Measurements from ENCODE around the gene CRX. TPM values are rescaled to one million over a fixed set of nuclear protein-coding genes. Genes with fewer than 3 reads are reported as not detected.
"Not testable (repeated sequence)": the region's sequence is repeated elsewhere in the genome, so short reads cannot be mapped to it uniquely, and the experiment has no call there.

The CRX gene
- total RNA-seq, 1 donor from 2014 or later: not detected

DNA sequence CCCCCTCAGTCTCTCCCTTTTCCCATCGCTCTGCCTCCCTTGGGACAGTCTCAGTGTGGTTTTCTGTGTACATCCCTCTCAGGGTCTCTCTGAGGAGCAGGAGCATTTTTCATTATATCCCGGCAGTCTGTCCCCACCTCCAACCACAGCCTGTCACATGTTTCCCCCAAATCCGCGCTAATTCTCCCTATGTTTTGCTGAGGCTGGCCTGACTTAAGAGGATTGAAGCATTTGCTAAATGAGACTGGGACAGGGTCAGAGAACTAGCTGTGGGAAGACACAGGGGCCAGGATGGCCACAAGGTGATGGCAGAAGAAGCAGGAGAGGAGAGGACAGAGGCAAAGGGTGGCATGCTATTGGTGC lies 22.9 kb upstream of the CRX start:
- Mint-ChIP-seq H3K9me3 (ENCODE audit: unreplicated experiment) (no peaks in the 10 kb centered on the region), H3K4me1 (ENCODE audit: unreplicated experiment) (no peaks in the 10 kb centered on the region), H3K36me3 (ENCODE audit: unreplicated experiment) (no peaks in the 10 kb centered on the region), H3K27me3 (ENCODE audit: unreplicated experiment) (peaks cover 13% of the 10 kb centered on the region), H3K27ac (ENCODE audit: unreplicated experiment) (no peak overlapping the region), H3K4me3 (ENCODE audit: unreplicated experiment) (no peak overlapping the region)
- DNase-seq (ENCODE audit: extremely low spot score, unreplicated experiment): no peak
- TF ChIP-seq, protein P1, sequence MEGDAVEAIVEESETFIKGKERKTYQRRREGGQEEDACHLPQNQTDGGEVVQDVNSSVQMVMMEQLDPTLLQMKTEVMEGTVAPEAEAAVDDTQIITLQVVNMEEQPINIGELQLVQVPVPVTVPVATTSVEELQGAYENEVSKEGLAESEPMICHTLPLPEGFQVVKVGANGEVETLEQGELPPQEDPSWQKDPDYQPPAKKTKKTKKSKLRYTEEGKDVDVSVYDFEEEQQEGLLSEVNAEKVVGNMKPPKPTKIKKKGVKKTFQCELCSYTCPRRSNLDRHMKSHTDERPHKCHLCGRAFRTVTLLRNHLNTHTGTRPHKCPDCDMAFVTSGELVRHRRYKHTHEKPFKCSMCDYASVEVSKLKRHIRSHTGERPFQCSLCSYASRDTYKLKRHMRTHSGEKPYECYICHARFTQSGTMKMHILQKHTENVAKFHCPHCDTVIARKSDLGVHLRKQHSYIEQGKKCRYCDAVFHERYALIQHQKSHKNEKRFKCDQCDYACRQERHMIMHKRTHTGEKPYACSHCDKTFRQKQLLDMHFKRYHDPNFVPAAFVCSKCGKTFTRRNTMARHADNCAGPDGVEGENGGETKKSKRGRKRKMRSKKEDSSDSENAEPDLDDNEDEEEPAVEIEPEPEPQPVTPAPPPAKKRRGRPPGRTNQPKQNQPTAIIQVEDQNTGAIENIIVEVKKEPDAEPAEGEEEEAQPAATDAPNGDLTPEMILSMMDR (IDR thresholded peaks at IDR 0.05): no peak

DNA sequence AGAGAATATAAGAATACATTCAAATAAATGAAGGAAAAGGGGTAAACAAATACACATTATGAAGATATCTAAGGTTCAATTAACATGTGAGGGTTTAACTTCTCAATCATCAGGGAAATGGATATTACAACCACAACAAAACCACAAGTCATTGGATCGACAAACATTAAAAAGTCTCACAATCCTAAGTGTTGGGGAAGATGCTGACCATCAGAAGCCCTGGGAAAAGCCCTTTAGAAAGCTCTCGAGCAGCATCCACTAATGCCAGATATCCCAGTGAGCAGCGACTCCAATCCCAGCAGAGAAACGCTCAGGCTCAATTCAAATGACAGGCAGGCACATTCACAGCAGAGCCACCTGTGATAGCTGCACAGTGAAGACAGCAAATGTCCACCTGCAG lies 20.5 kb upstream of the CRX start:
- TF ChIP-seq, protein P1 (IDR thresholded peaks at IDR 0.05): no peak
- no peaks in the 10 kb centered on the region for H3K9me3 Mint-ChIP-seq (ENCODE audit: unreplicated experiment)
- H3K36me3 Mint-ChIP-seq (ENCODE audit: unreplicated experiment): no peaks in the 10 kb centered on the region
- H3K4me3 Mint-ChIP-seq (ENCODE audit: unreplicated experiment): no peak overlapping the region
- H3K27me3 Mint-ChIP-seq (ENCODE audit: unreplicated experiment): peaks cover 9% of the 10 kb centered on the region
- no peak for DNase-seq (ENCODE audit: extremely low spot score, unreplicated experiment)
- no peak overlapping the region for H3K27ac Mint-ChIP-seq (ENCODE audit: unreplicated experiment)
- H3K4me1 Mint-ChIP-seq (ENCODE audit: unreplicated experiment): no peaks in the 10 kb centered on the region

DNA sequence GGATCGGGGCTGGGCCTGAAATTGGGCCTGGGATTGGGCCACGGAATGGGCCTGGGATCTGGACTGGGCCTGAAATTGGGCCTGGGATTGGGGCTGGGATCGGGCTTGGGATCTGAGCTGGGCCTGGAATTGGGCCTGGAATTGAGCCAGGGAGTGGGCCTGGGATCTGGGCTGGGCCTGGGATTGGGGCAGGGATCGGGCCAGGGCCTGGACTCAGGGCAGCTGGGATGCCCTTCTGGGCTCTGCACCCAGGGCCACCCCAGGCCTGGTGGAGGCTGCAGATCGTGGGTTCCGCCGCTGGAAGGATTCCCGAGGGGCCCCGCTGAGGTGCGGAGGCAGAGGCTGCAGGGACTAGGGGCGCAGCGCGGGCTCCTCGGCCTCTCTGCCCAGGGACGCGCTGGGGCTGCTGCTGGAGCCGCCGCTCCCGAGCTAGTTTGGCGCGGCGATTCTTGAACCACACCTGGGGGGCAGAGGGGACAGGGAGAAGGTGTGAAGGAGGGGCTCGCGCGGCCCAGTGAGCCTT lies 19.2 kb upstream of the CRX start:
- Mint-ChIP-seq H3K4me3 (ENCODE audit: unreplicated experiment) (no peak overlapping the region), H3K4me1 (ENCODE audit: unreplicated experiment) (no peaks in the 10 kb centered on the region), H3K27me3 (ENCODE audit: unreplicated experiment) (peaks cover 9% of the 10 kb centered on the region), H3K36me3 (ENCODE audit: unreplicated experiment) (no peaks in the 10 kb centered on the region), H3K9me3 (ENCODE audit: unreplicated experiment) (no peaks in the 10 kb centered on the region), H3K27ac (ENCODE audit: unreplicated experiment) (no peak overlapping the region)
- DNase-seq (ENCODE audit: extremely low spot score, unreplicated experiment): no peak
- TF ChIP-seq, protein P1 (IDR thresholded peaks at IDR 0.05): no peak

DNA sequence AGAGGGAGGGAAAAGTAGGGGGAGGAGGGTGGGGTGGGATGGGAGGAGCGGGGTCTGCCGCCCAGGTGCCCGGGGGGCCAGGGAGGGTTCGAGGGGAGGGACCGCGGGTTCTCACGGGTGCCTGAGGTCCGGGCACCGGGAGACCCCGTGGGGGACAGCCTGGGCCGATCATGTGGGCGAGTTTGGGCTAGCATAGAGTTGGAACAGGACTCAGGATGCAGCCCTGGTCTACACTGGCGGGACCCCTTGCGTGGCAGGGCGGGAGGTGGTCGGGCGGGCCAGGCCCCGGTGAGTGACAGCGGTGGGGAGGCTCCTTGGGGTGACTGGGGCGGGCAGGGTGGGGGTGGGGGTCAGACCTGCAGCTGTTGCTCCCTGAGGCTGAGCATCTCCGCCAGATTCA lies 18.6 kb upstream of the CRX start:
- not testable (repeated sequence) for DNase-seq (ENCODE audit: extremely low spot score, unreplicated experiment); H3K36me3 Mint-ChIP-seq (ENCODE audit: unreplicated experiment); H3K9me3 Mint-ChIP-seq (ENCODE audit: unreplicated experiment); H3K27ac Mint-ChIP-seq (ENCODE audit: unreplicated experiment); H3K4me3 Mint-ChIP-seq (ENCODE audit: unreplicated experiment); H3K27me3 Mint-ChIP-seq (ENCODE audit: unreplicated experiment); H3K4me1 Mint-ChIP-seq (ENCODE audit: unreplicated experiment)

DNA sequence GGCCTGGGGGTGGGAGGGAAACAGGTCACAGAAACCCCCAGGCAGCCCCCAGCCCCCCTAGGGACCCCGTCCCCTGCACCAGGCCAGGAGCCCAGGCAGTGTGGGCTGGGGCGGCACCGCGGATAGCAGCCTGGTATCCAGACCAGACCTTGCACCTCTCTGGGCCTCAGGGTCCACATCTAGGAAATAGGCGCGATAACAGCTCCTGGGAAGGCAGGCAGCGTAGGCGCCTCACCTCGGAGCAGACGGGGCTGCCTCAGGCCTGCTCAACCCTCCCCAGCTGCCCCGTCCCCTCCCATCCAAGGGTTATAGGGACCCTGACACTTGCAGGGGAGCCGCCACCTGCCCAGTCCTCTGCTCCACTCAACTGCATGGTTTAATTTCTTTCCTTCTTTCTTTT lies 18.1 kb upstream of the CRX start:
- not testable (repeated sequence) for H3K27me3 Mint-ChIP-seq (ENCODE audit: unreplicated experiment); DNase-seq (ENCODE audit: extremely low spot score, unreplicated experiment); H3K36me3 Mint-ChIP-seq (ENCODE audit: unreplicated experiment); H3K4me3 Mint-ChIP-seq (ENCODE audit: unreplicated experiment); H3K4me1 Mint-ChIP-seq (ENCODE audit: unreplicated experiment); H3K9me3 Mint-ChIP-seq (ENCODE audit: unreplicated experiment); H3K27ac Mint-ChIP-seq (ENCODE audit: unreplicated experiment)

DNA sequence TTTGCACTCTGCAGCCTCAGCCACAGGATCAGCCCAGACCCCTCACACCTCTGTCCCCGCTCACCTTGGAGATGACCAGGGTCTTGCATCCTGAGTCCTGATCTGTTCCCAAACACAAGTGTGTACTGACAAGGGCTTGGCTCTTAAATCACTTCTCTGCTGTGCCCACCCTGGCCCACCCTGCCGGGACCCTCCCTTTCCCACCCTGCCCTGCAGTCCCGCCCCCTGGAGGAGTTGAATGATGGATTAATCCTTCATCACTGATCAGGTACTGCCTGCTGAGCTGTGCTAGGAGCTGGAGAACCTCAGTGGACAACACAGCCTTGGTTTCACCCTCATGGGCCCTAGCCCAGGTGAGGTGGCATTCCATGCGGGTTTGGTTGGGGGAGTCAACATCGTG lies 17.3 kb upstream of the CRX start, which contains the start of gene TPRX1:
Gene TPRX1, minus strand, starts transcription at position 101 of the 400 bp plus-strand sequence. Its CDS starts 12 bp downstream, at position 89.
- not testable (repeated sequence) for H3K9me3 Mint-ChIP-seq (ENCODE audit: unreplicated experiment)

DNA sequence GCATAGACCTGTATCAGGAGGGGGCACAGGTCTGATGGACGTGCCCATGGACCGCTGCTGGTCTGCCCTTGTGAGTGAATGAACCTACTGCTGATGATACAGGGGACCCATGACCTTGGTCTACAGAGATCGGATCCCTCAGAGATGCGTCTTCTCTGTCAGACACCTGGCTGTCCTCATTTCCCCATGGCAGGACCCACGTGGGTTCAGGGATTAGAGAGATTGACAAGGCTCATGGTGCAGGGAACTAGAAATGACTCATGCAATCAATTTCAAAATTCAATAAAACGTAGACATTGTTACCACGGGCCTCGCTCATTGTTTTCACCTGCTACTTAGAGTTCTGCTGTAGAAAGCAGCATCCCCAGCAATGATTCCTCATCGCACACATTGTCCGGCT lies 16.4 kb upstream of the CRX start:
- Mint-ChIP-seq H3K27me3 (ENCODE audit: unreplicated experiment) (peaks cover 2% of the 10 kb centered on the region), H3K4me1 (ENCODE audit: unreplicated experiment) (no peaks in the 10 kb centered on the region), H3K27ac (ENCODE audit: unreplicated experiment) (no peak overlapping the region), H3K4me3 (ENCODE audit: unreplicated experiment) (no peak overlapping the region), H3K36me3 (ENCODE audit: unreplicated experiment) (no peaks in the 10 kb centered on the region), H3K9me3 (ENCODE audit: unreplicated experiment) (no peaks in the 10 kb centered on the region)
- TF ChIP-seq, protein P1 (IDR thresholded peaks at IDR 0.05): no peak
- DNase-seq (ENCODE audit: extremely low spot score, unreplicated experiment): no peak

More for the DNA sequence above, 17.3 kb upstream of the CRX start, which contains the start of gene TPRX1:
- H3K27ac Mint-ChIP-seq (ENCODE audit: unreplicated experiment); H3K27me3 Mint-ChIP-seq (ENCODE audit: unreplicated experiment); H3K4me1 Mint-ChIP-seq (ENCODE audit: unreplicated experiment); DNase-seq (ENCODE audit: extremely low spot score, unreplicated experiment); H3K36me3 Mint-ChIP-seq (ENCODE audit: unreplicated experiment); H3K4me3 Mint-ChIP-seq (ENCODE audit: unreplicated experiment): not testable (repeated sequence)
